Hepatocyte (in vitro differentiated cells): ENCODE data around the gene EPM2AIP1.

Experiments
- EZH2phosphoT487 ChIP-seq: fragments of 200-600 bp; sonication (generic); IDR thresholded peaks from one replicate; pipeline ENCODE4 v1.6.1; 2018; ENCODE audit warnings: antibody characterized with exemption, mild to moderate bottlenecking, low read depth, moderate library complexity; ENCODE audit not compliant: unreplicated experiment, severe bottlenecking
- TF ChIP-seq, protein P1 (sequence below): fragments of 200-600 bp; sonication (generic); IDR thresholded peaks from 2 replicates; pipeline ENCODE4 v1.5.1; 2016; ENCODE audit warnings: antibody characterized with exemption, mild to moderate bottlenecking; ENCODE audit not compliant: poor library complexity

DNA sequence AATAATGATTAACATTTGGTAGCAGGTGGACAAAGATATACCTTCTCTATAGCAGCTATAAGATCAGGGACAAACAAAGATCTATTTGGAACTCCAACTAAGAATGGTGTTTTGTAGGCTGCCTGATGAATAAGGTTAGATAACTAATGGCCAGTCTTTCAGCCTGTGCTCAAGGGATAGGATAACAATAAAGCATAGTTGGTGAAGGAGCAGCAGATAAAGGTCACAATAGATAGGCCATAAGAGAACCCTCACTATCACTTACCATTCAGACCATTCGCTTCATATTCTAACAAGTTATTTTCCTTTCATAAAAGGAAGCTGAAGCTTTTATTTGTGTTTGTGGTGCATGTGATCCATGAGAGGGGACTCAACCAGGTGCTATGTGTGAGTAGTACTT lies 19.8 kb downstream of the EPM2AIP1 start:
- TF ChIP-seq, protein P1, sequence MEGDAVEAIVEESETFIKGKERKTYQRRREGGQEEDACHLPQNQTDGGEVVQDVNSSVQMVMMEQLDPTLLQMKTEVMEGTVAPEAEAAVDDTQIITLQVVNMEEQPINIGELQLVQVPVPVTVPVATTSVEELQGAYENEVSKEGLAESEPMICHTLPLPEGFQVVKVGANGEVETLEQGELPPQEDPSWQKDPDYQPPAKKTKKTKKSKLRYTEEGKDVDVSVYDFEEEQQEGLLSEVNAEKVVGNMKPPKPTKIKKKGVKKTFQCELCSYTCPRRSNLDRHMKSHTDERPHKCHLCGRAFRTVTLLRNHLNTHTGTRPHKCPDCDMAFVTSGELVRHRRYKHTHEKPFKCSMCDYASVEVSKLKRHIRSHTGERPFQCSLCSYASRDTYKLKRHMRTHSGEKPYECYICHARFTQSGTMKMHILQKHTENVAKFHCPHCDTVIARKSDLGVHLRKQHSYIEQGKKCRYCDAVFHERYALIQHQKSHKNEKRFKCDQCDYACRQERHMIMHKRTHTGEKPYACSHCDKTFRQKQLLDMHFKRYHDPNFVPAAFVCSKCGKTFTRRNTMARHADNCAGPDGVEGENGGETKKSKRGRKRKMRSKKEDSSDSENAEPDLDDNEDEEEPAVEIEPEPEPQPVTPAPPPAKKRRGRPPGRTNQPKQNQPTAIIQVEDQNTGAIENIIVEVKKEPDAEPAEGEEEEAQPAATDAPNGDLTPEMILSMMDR, result no peak
- no peak for TF ChIP-seq EZH2phosphoT487
